Skin epidermis (tissue), 12 donors: ENCODE results near the gene NAV2.
"Not testable (repeated sequence)": the region's sequence is repeated elsewhere in the genome, so short reads cannot be mapped to it uniquely, and the experiment has no call there.

Source experiments
- H3K27ac ChIP-seq, 21 experiments: fragments of 200-600 bp; sonication (generic) in 11 of 21; one replicate each; pipeline ENCODE4 v1.5.0; 2020; ENCODE audit warnings: mild to moderate bottlenecking in 3 of 21, inconsistent platforms in 2 of 21, moderate library complexity in 2 of 21
- H3K4me3 ChIP-seq, 7 experiments: fragments of 200-600 bp; sonication (generic) in 2 of 7; one replicate each; pipeline ENCODE4 v1.5.0; 2020; ENCODE audit warnings: inconsistent platforms in 2 of 7, mild to moderate bottlenecking in 2 of 7, moderate library complexity in 1 of 7

The NAV2 gene

DNA sequence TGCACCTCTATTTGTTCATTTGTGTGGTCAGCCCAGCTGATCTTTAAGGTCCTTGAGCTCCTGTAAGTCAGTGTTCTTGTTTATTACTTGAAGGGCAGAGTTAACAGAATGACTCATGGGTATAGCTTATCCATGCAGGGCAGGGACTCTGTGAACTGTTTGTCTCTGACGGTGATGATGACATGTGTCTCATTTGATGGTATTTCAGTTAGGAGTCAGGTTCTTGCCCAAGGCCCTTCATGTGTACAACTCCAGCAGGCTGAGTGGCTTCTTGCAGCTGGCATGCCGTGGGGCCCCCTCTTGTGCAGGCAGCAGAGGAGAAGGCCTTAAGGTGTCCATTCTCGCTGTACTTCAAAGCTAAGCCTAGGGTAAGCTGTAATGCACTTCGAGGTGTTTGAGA lies 282.5 kb downstream of the NAV2 start:
- no peak overlapping the region for H3K4me3 ChIP-seq

DNA sequence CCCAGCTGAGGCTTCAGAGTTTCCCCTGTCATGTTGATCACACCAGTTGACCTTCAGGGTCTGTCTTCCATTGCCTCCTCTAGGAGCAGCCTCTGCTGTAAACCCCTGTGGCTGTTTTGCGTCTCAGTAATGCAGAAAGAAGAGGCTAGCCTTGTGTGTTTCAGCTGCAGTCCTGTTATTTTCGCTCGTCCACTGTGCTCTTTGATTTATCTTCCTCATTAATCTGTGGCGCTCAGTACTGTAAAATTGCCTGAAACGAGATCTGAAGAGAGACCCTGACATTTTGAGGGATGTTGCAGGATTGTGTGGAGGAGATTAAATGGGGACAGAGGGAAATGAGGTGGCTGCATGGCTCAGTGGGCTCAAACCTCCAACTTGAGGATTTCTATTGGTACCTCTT lies 283.9 kb downstream of the NAV2 start:
- Histone ChIP-seq H3K27ac (no peak overlapping the region), H3K4me3 (no peak overlapping the region)

More for the DNA sequence above, 282.5 kb downstream of the NAV2 start:
- H3K27ac ChIP-seq = no peak overlapping the region

DNA sequence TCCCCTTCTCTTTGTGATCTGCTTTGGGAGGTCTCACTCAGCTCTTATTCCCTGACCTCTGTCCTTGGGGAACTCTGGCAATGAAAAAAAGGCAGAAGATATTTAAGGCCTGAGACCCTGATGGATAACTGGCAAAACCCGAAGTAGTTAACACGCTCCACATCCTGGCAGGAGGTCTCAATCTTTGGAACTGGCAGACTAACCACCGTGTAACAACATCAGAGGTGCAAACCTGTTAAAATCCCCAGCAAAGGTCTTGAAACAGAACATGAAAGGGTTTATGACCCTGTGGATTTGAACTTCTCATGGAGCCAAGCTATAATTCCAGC lies 287.3 kb downstream of the NAV2 start:
- no peak overlapping the region for H3K4me3 ChIP-seq
- no peak overlapping the region for H3K27ac ChIP-seq

DNA sequence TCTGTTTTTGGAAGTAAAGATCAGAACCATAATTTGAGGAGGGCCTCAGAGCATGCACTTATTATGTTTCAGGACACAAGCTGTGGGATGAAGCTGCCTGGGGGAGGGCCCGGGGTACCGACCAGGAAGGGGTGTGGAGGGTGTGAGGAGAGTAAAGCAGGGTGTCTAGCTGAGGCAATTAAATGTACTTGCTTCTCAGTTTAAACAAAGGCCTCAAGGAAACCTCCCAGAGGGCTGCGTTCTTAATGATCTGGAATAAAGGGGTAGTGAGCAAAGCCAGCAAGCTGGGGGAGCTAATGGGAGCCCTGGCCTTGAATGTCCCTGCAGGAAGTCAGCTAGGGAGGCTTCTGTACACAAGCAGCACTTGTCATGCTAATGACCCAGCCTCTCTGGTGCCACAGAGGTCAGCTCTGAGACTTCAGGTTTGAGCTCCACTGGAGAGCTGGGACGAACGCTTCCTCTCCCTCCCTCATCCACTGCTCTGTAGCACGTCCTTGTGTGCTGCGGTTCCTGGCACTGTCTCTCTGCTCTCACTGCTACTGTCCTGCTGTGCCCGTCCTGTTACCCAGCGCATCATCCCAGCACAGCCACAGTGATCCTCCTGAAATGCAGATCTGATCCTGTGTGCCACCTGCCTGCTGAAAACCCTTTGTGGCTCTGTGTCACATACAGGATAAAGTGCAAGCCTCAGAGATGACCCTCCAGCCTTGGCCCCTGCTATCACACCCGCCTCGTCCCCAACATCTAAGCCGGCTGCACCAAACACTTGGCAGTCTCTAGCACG lies 287.9 kb downstream of the NAV2 start:
- Histone ChIP-seq H3K27ac (no peak overlapping the region), H3K4me3 (no peak overlapping the region)

GRCh38 chr11:20002312-20003216 lies 289.9 kb downstream of the NAV2 start:
- no peak overlapping the region for H3K4me3 ChIP-seq
- no peak overlapping the region for H3K27ac ChIP-seq

DNA sequence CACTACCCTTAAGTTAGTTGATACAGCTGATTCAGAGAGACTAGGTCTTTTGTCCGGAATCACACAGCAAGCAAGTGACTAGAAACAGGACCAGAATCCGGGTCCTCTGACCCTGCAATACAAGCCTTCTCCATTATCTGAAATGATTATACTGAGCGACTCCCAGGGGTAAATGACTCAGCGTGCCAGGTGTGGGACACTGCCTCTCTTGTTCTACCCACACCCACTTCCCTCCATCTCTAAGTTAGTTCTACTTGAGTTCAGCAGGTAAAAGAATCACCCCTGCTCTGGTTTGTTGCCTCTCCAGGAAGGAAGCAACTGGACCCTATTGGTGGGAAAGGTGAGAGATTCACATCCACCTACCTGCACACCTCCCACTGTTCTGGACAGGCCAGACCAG lies 290.7 kb downstream of the NAV2 start:
- H3K4me3 ChIP-seq = no peak overlapping the region
- H3K27ac ChIP-seq = no peak overlapping the region

GRCh38 chr11:20004866-20005265 lies 292.2 kb downstream of the NAV2 start:
- Histone ChIP-seq H3K4me3 (no peak overlapping the region), H3K27ac (no peak overlapping the region)

DNA sequence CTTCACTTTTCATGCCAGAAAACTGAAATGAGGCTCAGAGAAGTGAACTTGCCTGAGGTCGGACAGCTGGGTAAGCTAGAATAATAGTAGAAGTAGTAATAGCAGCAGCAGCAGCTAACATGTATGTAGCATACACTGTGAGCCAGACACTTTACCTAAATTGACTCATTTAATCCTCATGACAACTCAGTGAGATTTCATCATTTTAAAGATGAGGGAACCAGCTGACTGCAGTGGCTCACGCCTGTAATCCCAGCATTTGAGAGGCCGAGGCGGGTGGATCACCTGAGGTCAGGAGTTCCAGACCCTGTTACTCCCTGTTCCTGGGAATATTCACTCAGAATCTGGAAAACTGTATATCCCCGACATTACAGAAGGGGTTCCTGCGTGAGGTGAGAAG lies 293.1 kb downstream of the NAV2 start:
- no peak overlapping the region for H3K27ac ChIP-seq

DNA sequence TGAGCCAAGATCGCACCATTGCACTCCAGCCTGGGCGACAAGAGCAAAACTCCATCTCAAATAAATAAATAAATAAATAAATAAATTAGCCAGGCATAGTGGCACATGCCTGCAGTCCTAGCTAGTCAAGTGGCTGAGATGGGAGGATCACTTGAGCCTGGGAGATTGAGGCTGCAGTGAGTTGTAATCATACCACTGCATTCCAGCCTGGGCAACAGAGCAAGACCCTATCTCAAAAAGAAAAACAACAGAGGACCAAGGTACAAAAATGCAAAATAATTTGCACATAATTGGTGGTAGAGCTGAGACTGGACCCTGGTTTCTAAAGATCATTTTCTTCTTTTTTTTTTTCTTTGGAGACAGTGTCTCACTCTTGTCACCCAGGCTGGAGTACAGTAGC lies 294.0 kb downstream of the NAV2 start:
- H3K27ac ChIP-seq, H3K4me3 ChIP-seq: not testable (repeated sequence)

More for the DNA sequence above, 293.1 kb downstream of the NAV2 start:
- H3K4me3 ChIP-seq = no peak overlapping the region

DNA sequence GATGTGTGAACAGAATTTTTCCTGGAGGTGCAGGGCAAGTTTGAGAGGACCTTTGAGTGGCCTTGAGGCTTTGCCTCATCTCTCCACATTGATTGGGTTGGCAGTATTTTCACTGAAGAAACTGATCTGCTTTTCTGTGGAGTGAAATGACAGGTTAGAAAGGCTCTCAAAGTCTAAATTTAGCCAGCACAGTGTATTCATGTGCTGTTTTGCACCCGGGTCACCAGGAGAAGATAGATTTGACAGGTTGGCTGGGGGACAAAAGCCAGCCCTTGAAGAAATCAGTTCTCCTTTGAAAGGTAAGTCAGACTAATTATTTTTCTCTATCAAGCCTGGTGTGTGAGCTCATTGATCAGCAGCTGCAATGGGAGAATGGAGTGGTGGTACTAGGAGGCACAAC lies 294.7 kb downstream of the NAV2 start:
- Histone ChIP-seq H3K27ac (no peak overlapping the region), H3K4me3 (no peak overlapping the region)

GRCh38 chr11:20008190-20008870 lies 295.7 kb downstream of the NAV2 start:
- H3K4me3 ChIP-seq = no peak overlapping the region
- no peak overlapping the region for H3K27ac ChIP-seq

DNA sequence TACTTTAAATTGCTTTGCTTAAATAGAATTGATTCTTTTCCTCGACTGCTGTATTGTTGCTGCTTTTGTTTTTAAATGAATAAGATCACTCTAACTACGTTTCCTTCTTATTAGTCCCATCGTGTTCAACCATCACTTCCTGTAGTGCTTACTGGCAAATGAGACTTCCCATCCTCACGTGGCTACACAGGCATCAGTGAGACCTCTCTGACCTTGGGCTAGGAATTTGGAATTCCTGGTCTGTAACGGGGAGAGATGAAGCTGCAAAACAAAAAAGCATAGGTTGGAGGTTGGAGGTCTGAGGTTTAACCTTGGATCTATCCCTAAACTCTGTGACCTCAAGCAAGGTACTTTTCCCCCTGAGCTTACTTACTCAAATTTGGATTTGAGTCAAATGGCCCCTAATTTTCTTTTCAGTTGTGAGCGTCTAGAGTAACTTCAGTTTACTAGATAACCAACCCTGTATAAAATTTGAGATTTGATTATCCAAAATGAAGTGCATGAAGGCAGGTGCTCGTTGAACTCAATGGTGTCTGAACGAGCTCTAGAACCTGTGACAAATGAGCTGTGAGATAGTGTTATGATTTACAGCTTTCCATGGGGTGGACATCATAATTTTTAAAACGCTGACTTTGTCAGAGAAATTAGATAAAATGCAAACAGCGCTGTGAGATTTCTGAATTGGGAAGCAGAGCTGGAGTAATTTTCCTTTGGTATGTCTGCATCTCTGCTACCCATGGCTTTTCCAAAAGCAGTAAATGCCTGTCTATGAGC lies 296.4 kb downstream of the NAV2 start:
- no peak overlapping the region for H3K4me3 ChIP-seq
- no peak overlapping the region for H3K27ac ChIP-seq

DNA sequence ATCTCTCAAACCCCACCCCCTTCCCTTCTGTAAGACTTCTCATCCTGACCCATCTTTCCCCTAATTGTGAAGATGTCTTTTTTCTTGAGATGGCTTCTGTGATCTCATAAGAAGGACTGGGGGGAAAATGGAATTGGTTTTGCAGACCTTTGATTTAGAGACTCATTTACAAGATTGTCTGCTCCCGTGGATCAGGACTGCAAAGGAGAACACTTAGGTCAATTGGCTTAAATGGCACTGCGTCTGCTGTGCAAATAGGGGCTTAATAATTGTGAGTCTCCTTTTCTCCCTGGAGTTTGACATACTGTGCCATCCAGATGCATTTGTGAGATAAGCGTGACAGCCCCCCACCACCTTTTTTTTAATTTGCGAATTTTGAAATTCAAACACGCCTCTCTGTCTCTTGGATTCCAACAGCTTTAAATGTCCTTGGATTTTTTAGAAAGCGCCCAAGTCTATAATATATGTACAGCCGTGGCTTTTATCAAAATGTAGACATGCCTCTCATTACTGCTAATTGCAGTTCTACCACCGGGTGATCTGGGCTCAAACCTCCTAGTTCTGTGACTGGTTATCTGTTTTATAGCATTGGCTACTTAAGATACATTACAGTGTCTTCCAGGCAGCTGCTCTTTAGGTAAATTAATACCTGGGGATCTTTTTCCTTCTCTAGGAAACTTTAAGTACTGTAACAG lies 297.7 kb downstream of the NAV2 start:
- H3K27ac ChIP-seq = peak overlapping the region in 1 of 21 experiments; percentile 32
- H3K4me3 ChIP-seq = no peak overlapping the region

DNA sequence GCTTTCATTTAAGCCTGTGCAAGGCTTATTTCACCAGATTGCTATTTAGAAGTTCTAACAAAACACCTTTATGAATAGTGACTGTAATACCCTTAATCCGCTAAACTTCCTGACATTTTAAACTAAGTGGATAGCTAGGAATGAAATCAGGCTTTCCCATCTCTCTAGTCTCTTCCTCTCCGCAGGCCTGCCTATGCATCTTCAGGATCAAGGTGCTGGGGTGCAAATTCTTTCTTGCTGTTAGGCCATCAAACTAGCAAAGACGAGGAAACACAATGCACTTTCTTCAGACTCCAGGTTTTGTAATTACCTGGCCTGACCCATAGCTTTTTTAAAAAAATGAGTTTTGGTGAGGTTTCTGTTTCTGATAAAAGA lies 298.2 kb downstream of the NAV2 start:
- H3K27ac ChIP-seq = peak overlapping the region in 1 of 21 experiments; percentile 32
- no peak overlapping the region for H3K4me3 ChIP-seq

- no peak overlapping the region for H3K4me3 ChIP-seq
- no peak overlapping the region for H3K27ac ChIP-seq
Measured at GRCh38 chr11:20011307-20011951, 298.8 kb downstream of the NAV2 start.

- Histone ChIP-seq H3K27ac (no peak overlapping the region), H3K4me3 (no peak overlapping the region)
Measured at GRCh38 chr11:20013346-20014066, 300.9 kb downstream of the NAV2 start.

DNA sequence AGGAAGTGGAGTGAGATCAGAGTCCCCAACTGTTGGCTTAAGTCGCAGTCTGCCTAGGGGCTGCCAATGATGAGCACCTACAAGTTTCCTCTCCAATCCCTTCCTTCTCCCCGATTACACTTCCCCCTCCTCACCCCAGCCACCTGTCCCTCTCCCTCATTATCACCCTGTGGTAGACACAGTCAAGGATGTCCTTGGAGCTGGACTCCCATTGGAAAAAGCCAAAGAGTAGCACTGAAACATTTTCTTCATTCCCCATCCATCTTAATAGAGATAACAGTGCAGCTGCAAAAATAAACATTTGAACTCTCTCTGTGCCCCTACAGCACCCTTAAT lies 301.4 kb downstream of the NAV2 start:
- Histone ChIP-seq H3K27ac (no peak overlapping the region), H3K4me3 (no peak overlapping the region)

GRCh38 chr11:20015101-20015500 lies 302.5 kb downstream of the NAV2 start:
- Histone ChIP-seq H3K27ac (no peak overlapping the region), H3K4me3 (no peak overlapping the region)
